Stomach (tissue), 4 donors: ENCODE data around the gene TMEM179.

Experiments used
- CTCF ChIP-seq, 7 experiments: fragments of 450-650 bp in 4 of 7; fragments of 200-600 bp in 3 of 7; sonication (generic) in 3 of 7; IDR thresholded peaks; one replicate each; pipeline ENCODE4 v1.5.1; 2016 to 2019; ENCODE audit warnings: antibody characterized with exemption in 7 of 7, control low read depth in 2 of 7, mild to moderate bottlenecking in 1 of 7
- EP300 ChIP-seq: sonication (generic); formaldehyde crosslinking; IDR thresholded peaks from one replicate; pipeline ENCODE4 v1.6.1; 2017; ENCODE audit warnings: antibody characterized with exemption
- POLR2A ChIP-seq, 4 donors: fragments of 450-650 bp; IDR thresholded peaks; one replicate each; pipeline ENCODE4 v1.6.1; 2016; ENCODE audit warnings: antibody characterized with exemption in 4 of 4, control low read depth in 2 of 4, mild to moderate bottlenecking in 1 of 4, moderate library complexity in 1 of 4
- POLR2AphosphoS5 ChIP-seq, 3 donors: sonication (generic); formaldehyde crosslinking; IDR thresholded peaks; one replicate each; pipeline ENCODE4 v1.6.1; 2016; ENCODE audit warnings: antibody characterized with exemption in 3 of 3

DNA sequence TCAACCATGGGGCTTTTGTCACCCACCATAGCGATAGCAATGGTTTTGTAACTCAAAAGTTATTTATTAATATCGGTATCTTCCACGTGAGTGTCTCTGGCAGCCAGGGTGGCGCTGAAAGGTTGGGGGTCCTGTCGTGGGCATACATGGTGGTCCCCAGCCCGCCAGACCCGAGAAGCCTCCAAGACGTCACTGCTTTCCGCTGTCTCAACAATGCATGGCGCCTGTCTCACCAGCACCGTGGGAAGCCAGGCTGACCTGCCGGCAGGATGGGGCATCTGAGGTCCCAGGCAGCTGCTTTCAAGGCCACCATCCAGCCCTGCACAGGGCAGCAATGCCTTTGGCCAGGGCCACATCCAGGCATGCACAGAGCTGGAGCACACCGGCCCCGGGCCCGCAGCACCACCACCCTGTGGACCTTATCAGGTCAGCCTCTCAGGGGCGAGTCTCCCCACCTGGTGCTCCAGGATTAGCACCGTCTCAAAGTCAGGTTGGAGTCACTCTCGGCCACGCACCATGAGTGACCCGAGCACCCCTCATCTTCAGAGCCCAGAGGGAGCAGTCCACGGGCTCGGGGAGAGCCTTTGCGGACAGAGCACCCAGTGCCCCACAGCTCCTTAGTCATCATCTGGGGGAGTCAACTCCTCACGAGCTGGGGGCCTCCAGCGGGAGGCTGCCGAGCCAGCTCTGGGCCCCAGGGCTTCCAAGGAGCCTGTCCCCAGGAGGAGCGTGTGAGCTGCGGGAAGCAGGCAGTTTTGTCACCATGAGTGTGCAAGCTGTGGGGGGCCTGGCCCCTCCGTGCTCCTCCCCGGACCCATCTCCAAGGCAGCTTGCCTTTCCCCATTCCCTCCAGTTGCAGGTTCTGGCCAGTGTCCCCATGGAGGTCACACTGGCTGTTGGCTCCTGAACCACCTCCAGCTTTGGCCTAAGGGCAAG lies 39.6 kb downstream of the TMEM179 start:
- TF ChIP-seq POLR2AphosphoS5 (IDR thresholded peaks at IDR 0.05) (no peak), CTCF (IDR thresholded peaks at IDR 0.05) (no peak), POLR2A (IDR thresholded peaks at IDR 0.05) (no peak), EP300 (no peak)
